Stimulated activated naive CD8-positive, alpha-beta T cell treated with anti-CD3 and anti-CD28 coated beads, Interleukin-15, Interleukin-2, amounts not matched to agents 100 ng/mL and 50 ng/mL, for 24 hours (primary cell): ENCODE results near the gene HBA1.
"Not testable (repeated sequence)": the region's sequence is repeated elsewhere in the genome, so short reads cannot be mapped to it uniquely, and the experiment has no call there.

ENCODE experiments used
- H3K27ac Mint-ChIP-seq: one replicate; pipeline ENCODE4 v1.8.0; 2021; ENCODE audit warnings: mild to moderate bottlenecking, mixed read lengths
- H3K27me3 Mint-ChIP-seq: one replicate; pipeline ENCODE4 v1.8.0; 2021; ENCODE audit warnings: mixed read lengths
- H3K36me3 Mint-ChIP-seq: one replicate; pipeline ENCODE4 v1.8.0; 2021; ENCODE audit warnings: low read depth, mixed read lengths
- H3K4me1 Mint-ChIP-seq: one replicate; pipeline ENCODE4 v1.8.0; 2021; ENCODE audit warnings: low read depth, mixed read lengths
- H3K4me3 Mint-ChIP-seq: one replicate; pipeline ENCODE4 v1.8.0; 2021; ENCODE audit warnings: mild to moderate bottlenecking, mixed read lengths
- H3K9me3 Mint-ChIP-seq: one replicate; pipeline ENCODE4 v1.8.0; 2021; ENCODE audit warnings: mixed read lengths

The HBA1 gene

GRCh38 chr16:152141-153128, 24.0 kb upstream of the HBA1 start, which contains the start of gene HBZ:
Gene HBZ, plus strand, starts transcription at chr16:152644. Its CDS starts 266 bp downstream, at chr16:152910.
- Mint-ChIP-seq H3K4me3 (no peak within 1 kb of the TSS), H3K36me3 (no peaks in the 10 kb centered on the region), H3K9me3 (no peaks in the 10 kb centered on the region), H3K4me1 (peaks cover 10% of the 10 kb centered on the region), H3K27ac (no peak within 1 kb of the TSS), H3K27me3 (peaks cover 38% of the 10 kb centered on the region)

GRCh38 chr16:153129-153521, 23.4 kb upstream of the HBA1 start:
- H3K27me3 Mint-ChIP-seq, result peaks cover 42% of the 10 kb centered on the region
- not testable (repeated sequence) for H3K36me3 Mint-ChIP-seq, H3K4me3 Mint-ChIP-seq, H3K27ac Mint-ChIP-seq, H3K9me3 Mint-ChIP-seq
- H3K4me1 Mint-ChIP-seq, result peaks cover 10% of the 10 kb centered on the region

GRCh38 chr16:153550-154216, 22.8 kb upstream of the HBA1 start:
- H3K27ac Mint-ChIP-seq, H3K36me3 Mint-ChIP-seq, H3K4me3 Mint-ChIP-seq, H3K9me3 Mint-ChIP-seq: not testable (repeated sequence)
- H3K4me1 Mint-ChIP-seq, result peaks cover 10% of the 10 kb centered on the region
- peaks cover 40% of the 10 kb centered on the region for H3K27me3 Mint-ChIP-seq

- Mint-ChIP-seq H3K27ac (no peak overlapping the region), H3K4me1 (peaks cover 10% of the 10 kb centered on the region), H3K4me3 (peak overlapping the region; percentile 78)
Observed at GRCh38 chr16:154217-155030, 22.1 kb upstream of the HBA1 start.

GRCh38 chr16:155031-155398, 21.5 kb upstream of the HBA1 start:
- Mint-ChIP-seq H3K4me3 (peak overlapping the region; percentile 78), H3K4me1 (peaks cover 10% of the 10 kb centered on the region), H3K27me3 (peaks cover 34% of the 10 kb centered on the region), H3K36me3 (no peaks in the 10 kb centered on the region), H3K27ac (no peak overlapping the region), H3K9me3 (no peaks in the 10 kb centered on the region)

More at GRCh38 chr16:154217-155030, 22.1 kb upstream of the HBA1 start:
- Mint-ChIP-seq H3K27me3 (peaks cover 37% of the 10 kb centered on the region), H3K9me3 (no peaks in the 10 kb centered on the region), H3K36me3 (no peaks in the 10 kb centered on the region)

- Mint-ChIP-seq H3K9me3 (no peaks in the 10 kb centered on the region), H3K27me3 (peaks cover 38% of the 10 kb centered on the region), H3K36me3 (no peaks in the 10 kb centered on the region), H3K27ac (no peak overlapping the region), H3K4me3 (no peak overlapping the region), H3K4me1 (peaks cover 8% of the 10 kb centered on the region)
Observed at GRCh38 chr16:159136-159849, 17.2 kb upstream of the HBA1 start.

GRCh38 chr16:160242-160641, 16.2 kb upstream of the HBA1 start:
- not testable (repeated sequence) for H3K36me3 Mint-ChIP-seq, H3K27ac Mint-ChIP-seq, H3K4me3 Mint-ChIP-seq, H3K4me1 Mint-ChIP-seq, H3K9me3 Mint-ChIP-seq
- peaks cover 32% of the 10 kb centered on the region for H3K27me3 Mint-ChIP-seq

GRCh38 chr16:160691-161190, 15.7 kb upstream of the HBA1 start:
- H3K27me3 Mint-ChIP-seq, result peaks cover 34% of the 10 kb centered on the region
- no peak overlapping the region for H3K4me3 Mint-ChIP-seq
- H3K36me3 Mint-ChIP-seq, result no peaks in the 10 kb centered on the region
- no peak overlapping the region for H3K27ac Mint-ChIP-seq
- peaks cover 5% of the 10 kb centered on the region for H3K4me1 Mint-ChIP-seq
- no peaks in the 10 kb centered on the region for H3K9me3 Mint-ChIP-seq

GRCh38 chr16:162271-162991, 14.0 kb upstream of the HBA1 start:
- Mint-ChIP-seq H3K27me3 (peaks cover 43% of the 10 kb centered on the region), H3K9me3 (no peaks in the 10 kb centered on the region), H3K4me1 (peaks cover 16% of the 10 kb centered on the region), H3K36me3 (no peaks in the 10 kb centered on the region), H3K27ac (no peak overlapping the region), H3K4me3 (no peak overlapping the region)

- H3K4me3 Mint-ChIP-seq, H3K36me3 Mint-ChIP-seq, H3K27ac Mint-ChIP-seq, H3K9me3 Mint-ChIP-seq: not testable (repeated sequence)
- peaks cover 43% of the 10 kb centered on the region for H3K27me3 Mint-ChIP-seq
- peaks cover 16% of the 10 kb centered on the region for H3K4me1 Mint-ChIP-seq
Observed at GRCh38 chr16:163139-163538, 13.3 kb upstream of the HBA1 start.

- peaks cover 16% of the 10 kb centered on the region for H3K4me1 Mint-ChIP-seq
- not testable (repeated sequence) for H3K4me3 Mint-ChIP-seq, H3K36me3 Mint-ChIP-seq, H3K27ac Mint-ChIP-seq, H3K9me3 Mint-ChIP-seq
- H3K27me3 Mint-ChIP-seq, result peaks cover 45% of the 10 kb centered on the region
Observed at GRCh38 chr16:163696-164095, 12.8 kb upstream of the HBA1 start.

- Mint-ChIP-seq H3K27me3 (peaks cover 44% of the 10 kb centered on the region), H3K4me1 (peaks cover 16% of the 10 kb centered on the region)
- H3K9me3 Mint-ChIP-seq, H3K27ac Mint-ChIP-seq, H3K4me3 Mint-ChIP-seq, H3K36me3 Mint-ChIP-seq: not testable (repeated sequence)
Observed at GRCh38 chr16:164134-164823, 12.2 kb upstream of the HBA1 start.

- H3K27me3 Mint-ChIP-seq, result peaks cover 45% of the 10 kb centered on the region
- no peak overlapping the region for H3K27ac Mint-ChIP-seq
- no peaks in the 10 kb centered on the region for H3K36me3 Mint-ChIP-seq
- H3K4me3 Mint-ChIP-seq, result no peak overlapping the region
- H3K9me3 Mint-ChIP-seq, result no peaks in the 10 kb centered on the region
- peaks cover 16% of the 10 kb centered on the region for H3K4me1 Mint-ChIP-seq
Observed at GRCh38 chr16:164827-165538, 11.5 kb upstream of the HBA1 start.
